Upper lobe of left lung (tissue), 6 donors: ENCODE data around the gene NCAPD3. TPM values are rescaled to one million over a fixed set of nuclear protein-coding genes. Genes with fewer than 3 reads are reported as not detected.

Experiments used
- ATAC-seq, 2 donors: fragments of 200-7000 bp; cut with Tn5 transposase; one replicate each; pipeline ENCODE4 v1.9.1; 2022; ENCODE audit warnings: mild to moderate bottlenecking in 2 of 2, moderate library complexity in 2 of 2; ENCODE audit not compliant: low FRiP score in 2 of 2
- DNase-seq, 2 donors: peaks; one replicate each; pipeline ENCODE4 v3.0.0-alpha.2; 2019 to 2020
- H3K27ac ChIP-seq, 4 donors: fragments of 200-600 bp; sonication (generic); one replicate each; pipeline ENCODE4 v1.5.1; 2016 to 2019
- H3K27me3 ChIP-seq, 4 donors: fragments of 200-600 bp; sonication (generic); one replicate each; pipeline ENCODE4 v1.5.1; 2017 to 2019
- H3K36me3 ChIP-seq, 4 donors: fragments of 200-600 bp; sonication (generic); one replicate each; pipeline ENCODE4 v1.5.1; 2016 to 2019
- H3K4me1 ChIP-seq, 4 donors: fragments of 200-600 bp; sonication (generic); one replicate each; pipeline ENCODE4 v1.5.1; 2018 to 2019
- H3K4me3 ChIP-seq, 4 donors: fragments of 200-600 bp; sonication (generic); one replicate each; pipeline ENCODE4 v1.5.1; 2017 to 2019; ENCODE audit warnings: mild to moderate bottlenecking in 2 of 4, moderate library complexity in 1 of 4
- H3K9me3 ChIP-seq, 4 donors: fragments of 200-600 bp; sonication (generic); one replicate each; pipeline ENCODE4 v1.5.1; 2018 to 2019
- EP300 ChIP-seq, 4 donors: sonication (generic); formaldehyde crosslinking; IDR thresholded peaks; one replicate each; pipeline ENCODE4 v1.5.1; 2017; ENCODE audit warnings: antibody characterized with exemption in 4 of 4, control low read depth in 2 of 4
- POLR2A ChIP-seq, 4 donors: fragments of 450-650 bp; IDR thresholded peaks; one replicate each; pipeline ENCODE4 v1.5.1; 2016 to 2017; ENCODE audit warnings: antibody characterized with exemption in 4 of 4, mild to moderate bottlenecking in 2 of 4
- POLR2AphosphoS5 ChIP-seq, 2 donors: sonication (generic); formaldehyde crosslinking; IDR thresholded peaks; one replicate each; pipeline ENCODE4 v1.5.1; 2017; ENCODE audit warnings: antibody characterized with exemption in 2 of 2
- WGBS, 2 donors: methylation state at CpG; one replicate each; pipeline ENCODE4 v1.1.5; 2017 to 2018; 5-methylcytosine and 5-hydroxymethylcytosine counted together
- total RNA-seq, 6 donors: library from RNA; depleted of rRNA in 4 of 6; stranded (reverse); fragments of >200 nt in 4 of 6; gene quantifications; one replicate each; pipeline versions ENCODE4 v1.1.0 to v1.2.1, GENCODE V29; 2016 to 2021
- TF ChIP-seq, protein P1 (sequence below), 6 experiments: fragments of 450-650 bp in 4 of 6; fragments of 200-600 bp in 2 of 6; sonication (generic) in 2 of 6; IDR thresholded peaks; one replicate each; pipeline ENCODE4 v1.5.1; 2016 to 2019; ENCODE audit warnings: antibody characterized with exemption in 6 of 6
- donor health status: DM: no; HTN: no; CAD: no; lungs with moderate emphysema.
- donor health status: DM: no; HTN: yes; CAD: no; lungs with severe emphysema.

NCAPD3 gene
- total RNA-seq, 6 donors from 2014 or later = 9.9 to 32.5 (median 15.8) TPM

GRCh38 chr11:134215836-134216235 lies 7.9 kb downstream of the NCAPD3 start:
- no peak overlapping the region for H3K4me3 ChIP-seq
- no peaks in the 10 kb centered on the region for H3K27me3 ChIP-seq
- TF ChIP-seq POLR2AphosphoS5 (IDR thresholded peaks at IDR 0.05) (no peak), EP300 (IDR thresholded peaks at IDR 0.05) (no peak), POLR2A (IDR thresholded peaks at IDR 0.05) (no peak)
- TF ChIP-seq, protein P1, sequence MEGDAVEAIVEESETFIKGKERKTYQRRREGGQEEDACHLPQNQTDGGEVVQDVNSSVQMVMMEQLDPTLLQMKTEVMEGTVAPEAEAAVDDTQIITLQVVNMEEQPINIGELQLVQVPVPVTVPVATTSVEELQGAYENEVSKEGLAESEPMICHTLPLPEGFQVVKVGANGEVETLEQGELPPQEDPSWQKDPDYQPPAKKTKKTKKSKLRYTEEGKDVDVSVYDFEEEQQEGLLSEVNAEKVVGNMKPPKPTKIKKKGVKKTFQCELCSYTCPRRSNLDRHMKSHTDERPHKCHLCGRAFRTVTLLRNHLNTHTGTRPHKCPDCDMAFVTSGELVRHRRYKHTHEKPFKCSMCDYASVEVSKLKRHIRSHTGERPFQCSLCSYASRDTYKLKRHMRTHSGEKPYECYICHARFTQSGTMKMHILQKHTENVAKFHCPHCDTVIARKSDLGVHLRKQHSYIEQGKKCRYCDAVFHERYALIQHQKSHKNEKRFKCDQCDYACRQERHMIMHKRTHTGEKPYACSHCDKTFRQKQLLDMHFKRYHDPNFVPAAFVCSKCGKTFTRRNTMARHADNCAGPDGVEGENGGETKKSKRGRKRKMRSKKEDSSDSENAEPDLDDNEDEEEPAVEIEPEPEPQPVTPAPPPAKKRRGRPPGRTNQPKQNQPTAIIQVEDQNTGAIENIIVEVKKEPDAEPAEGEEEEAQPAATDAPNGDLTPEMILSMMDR (IDR thresholded peaks at IDR 0.05) = no peak
- WGBS, 2 donors = 91 to 92% methylated on average over 7 of the region's 7 CpGs
- H3K4me1 ChIP-seq = no peaks in the 10 kb centered on the region
- no peak overlapping the region for H3K27ac ChIP-seq
- H3K36me3 ChIP-seq = peaks cover 0 to 38% (median 11%) of the 10 kb centered on the region in 4 donors
- H3K9me3 ChIP-seq = no peaks in the 10 kb centered on the region
- no peak for DNase-seq
- no peak for ATAC-seq

GRCh38 chr11:134207538-134208239 lies 16.1 kb downstream of the NCAPD3 start:
- Histone ChIP-seq H3K36me3 (peaks cover 4 to 66% (median 32%) of the 10 kb centered on the region in 4 donors), H3K4me3 (no peak overlapping the region), H3K27ac (no peak overlapping the region), H3K9me3 (no peaks in the 10 kb centered on the region), H3K4me1 (no peaks in the 10 kb centered on the region), H3K27me3 (no peaks in the 10 kb centered on the region)
- TF ChIP-seq EP300 (IDR thresholded peaks at IDR 0.05) (no peak), POLR2A (IDR thresholded peaks at IDR 0.05) (no peak), POLR2AphosphoS5 (IDR thresholded peaks at IDR 0.05) (no peak)
- TF ChIP-seq, protein P1 (IDR thresholded peaks at IDR 0.05) = peak; percentile 57 to 80 (median 67)
- DNase-seq (peak; percentile 25 to 36), ATAC-seq (no peak)
- 85 to 88% methylated on average over 16 of the region's 16 CpGs for WGBS, 2 donors

GRCh38 chr11:134206185-134206584 lies 17.6 kb downstream of the NCAPD3 start:
- peaks cover 9 to 80% (median 44%) of the 10 kb centered on the region in 4 donors for H3K36me3 ChIP-seq
- no peaks in the 10 kb centered on the region for H3K4me1 ChIP-seq
- DNase-seq (no peak), ATAC-seq (no peak)
- no peak overlapping the region for H3K27ac ChIP-seq
- TF ChIP-seq EP300 (IDR thresholded peaks at IDR 0.05) (no peak), POLR2A (IDR thresholded peaks at IDR 0.05) (no peak), POLR2AphosphoS5 (IDR thresholded peaks at IDR 0.05) (no peak)
- TF ChIP-seq, protein P1 (IDR thresholded peaks at IDR 0.05) = no peak
- 92 to 100% methylated on average over 5 of the region's 5 CpGs for WGBS, 2 donors
- no peaks in the 10 kb centered on the region for H3K9me3 ChIP-seq
- H3K27me3 ChIP-seq = no peaks in the 10 kb centered on the region
- no peak overlapping the region for H3K4me3 ChIP-seq

GRCh38 chr11:134205729-134206128 lies 18.0 kb downstream of the NCAPD3 start:
- H3K4me3 ChIP-seq = no peak overlapping the region
- no peak overlapping the region for H3K27ac ChIP-seq
- WGBS, 2 donors = 93 to 95% methylated on average over 9 of the region's 9 CpGs
- no peaks in the 10 kb centered on the region for H3K27me3 ChIP-seq
- H3K4me1 ChIP-seq = no peaks in the 10 kb centered on the region
- no peak for DNase-seq
- TF ChIP-seq, protein P1 (IDR thresholded peaks at IDR 0.05) = no peak
- no peak for TF ChIP-seq POLR2AphosphoS5 (IDR thresholded peaks at IDR 0.05)
- TF ChIP-seq POLR2A (IDR thresholded peaks at IDR 0.05) = no peak
- TF ChIP-seq EP300 (IDR thresholded peaks at IDR 0.05) = no peak
- no peak for ATAC-seq
- no peaks in the 10 kb centered on the region for H3K9me3 ChIP-seq
- peaks cover 9 to 79% (median 46%) of the 10 kb centered on the region in 4 donors for H3K36me3 ChIP-seq

- DNase-seq = no peak
- peaks cover 9 to 60% (median 43%) of the 10 kb centered on the region in 4 donors for H3K36me3 ChIP-seq
- 93 to 98% methylated on average over 4 of the region's 4 CpGs for WGBS, 2 donors
- no peak overlapping the region for H3K27ac ChIP-seq
- no peaks in the 10 kb centered on the region for H3K27me3 ChIP-seq
- no peaks in the 10 kb centered on the region for H3K9me3 ChIP-seq
- TF ChIP-seq POLR2AphosphoS5 (IDR thresholded peaks at IDR 0.05) = no peak
- no peak for TF ChIP-seq EP300 (IDR thresholded peaks at IDR 0.05)
- TF ChIP-seq POLR2A (IDR thresholded peaks at IDR 0.05) = no peak
- TF ChIP-seq, protein P1 (IDR thresholded peaks at IDR 0.05) = no peak
- no peak for ATAC-seq
- no peak overlapping the region for H3K4me3 ChIP-seq
- H3K4me1 ChIP-seq = no peaks in the 10 kb centered on the region
Observed at GRCh38 chr11:134202661-134203060, 21.1 kb downstream of the NCAPD3 start.
